Hindlimb muscle (tissue), 1 donor: Measurements from ENCODE around the gene XAGE1B. TPM values are rescaled to one million over a fixed set of nuclear protein-coding genes. Genes with fewer than 3 reads are reported as not detected.
"Not testable (repeated sequence)": the region's sequence is repeated elsewhere in the genome, so short reads cannot be mapped to it uniquely, and the experiment has no call there.

Experiments
- DNase-seq: peaks from one replicate; pipeline ENCODE4 v3.0.0-alpha.2; 2013
- polyA plus RNA-seq: library from polyadenylated mRNA; unstranded; fragments of 120-200 nt; gene quantifications from one replicate; pipeline ENCODE4 v1.2.1, GENCODE V29; 2013; ENCODE audit not compliant: insufficient read length

XAGE1B gene
- polyA plus RNA-seq: not detected

- not testable (repeated sequence) for DNase-seq
Measured at GRCh38 chrX:52516987-52517325, at the start of gene XAGE1B. XAGE1B (minus strand) TSS chrX:52517063; CDS start chrX:52515527, 1,536 bp downstream.

- DNase-seq: no peak
Measured at GRCh38 chrX:52563105-52563504, 46.2 kb upstream of the XAGE1B start.

- no peak for DNase-seq
Measured at GRCh38 chrX:52558140-52558539, 41.3 kb upstream of the XAGE1B start.

- no peak for DNase-seq
Measured at GRCh38 chrX:52556741-52557140, 39.9 kb upstream of the XAGE1B start.

GRCh38 chrX:52553995-52554642, 37.3 kb upstream of the XAGE1B start:
- DNase-seq: no peak

- not testable (repeated sequence) for DNase-seq
Measured at GRCh38 chrX:52548769-52549168, 31.9 kb upstream of the XAGE1B start.

GRCh38 chrX:52544147-52544840, 27.4 kb upstream of the XAGE1B start:
- no peak for DNase-seq

- DNase-seq: no peak
Measured at GRCh38 chrX:52542311-52542710, 25.4 kb upstream of the XAGE1B start.

- DNase-seq: not testable (repeated sequence)
Measured at GRCh38 chrX:52541051-52541450, 24.2 kb upstream of the XAGE1B start.

- DNase-seq: not testable (repeated sequence)
Measured at GRCh38 chrX:52516110-52516986, 515 bp downstream of the XAGE1B start.

GRCh38 chrX:52511126-52511525, 5.7 kb downstream of the XAGE1B start:
- not testable (repeated sequence) for DNase-seq

GRCh38 chrX:52509916-52510315, 6.9 kb downstream of the XAGE1B start:
- no peak for DNase-seq

- DNase-seq: no peak
Measured at GRCh38 chrX:52507331-52507730, 9.5 kb downstream of the XAGE1B start.

GRCh38 chrX:52504551-52504950, 12.3 kb downstream of the XAGE1B start:
- DNase-seq: no peak

GRCh38 chrX:52501362-52501761, 15.5 kb downstream of the XAGE1B start:
- DNase-seq: not testable (repeated sequence)

GRCh38 chrX:52496419-52496772, 20.5 kb downstream of the XAGE1B start:
- DNase-seq: not testable (repeated sequence)

GRCh38 chrX:52495545-52496418, 21.1 kb downstream of the XAGE1B start, which contains the start of gene XAGE1A:
XAGE1A (plus strand) TSS chrX:52495808; CDS start chrX:52497362, 1,554 bp downstream.
- DNase-seq: not testable (repeated sequence)

- not testable (repeated sequence) for DNase-seq
Measured at GRCh38 chrX:52471301-52471700, 45.6 kb downstream of the XAGE1B start.
